Fibroblast of lung (primary cell): Measurements from ENCODE around the gene DCAF6. TPM values are rescaled to one million over a fixed set of nuclear protein-coding genes. Genes with fewer than 3 reads are reported as not detected.

Source experiments
- DNase-seq, 2 donors: peaks; one replicate each; pipeline versions ENCODE4 v3.0.0 to v3.0.0-alpha.2; 2010; ENCODE audit warnings: low read depth in 2 of 2
- H2AFZ ChIP-seq: 2 replicates; pipeline ENCODE4 v1.5.1; 2012; ENCODE audit warnings: low read length, control low read depth, inconsistent platforms
- H3K27ac ChIP-seq: 2 replicates; pipeline ENCODE4 v1.5.1; 2011; ENCODE audit warnings: low read length, control low read depth; ENCODE audit not compliant: insufficient read depth
- H3K27me3 ChIP-seq: 2 replicates; pipeline ENCODE4 v1.5.1; 2011; ENCODE audit warnings: mild to moderate bottlenecking, low read length; ENCODE audit not compliant: control insufficient read depth, insufficient read depth
- H3K36me3 ChIP-seq: 2 replicates; pipeline ENCODE4 v1.5.1; 2011; ENCODE audit warnings: low read length; ENCODE audit not compliant: control insufficient read depth, insufficient read depth
- H3K4me1 ChIP-seq: 2 replicates; pipeline ENCODE4 v1.5.1; 2011; ENCODE audit warnings: low read length; ENCODE audit not compliant: control insufficient read depth, insufficient read depth; ENCODE audit errors: extremely low read depth
- H3K4me2 ChIP-seq: 2 replicates; pipeline ENCODE4 v1.5.1; 2011; ENCODE audit warnings: low read length, control low read depth; ENCODE audit not compliant: insufficient read depth; ENCODE audit errors: extremely low read depth
- H3K4me3 ChIP-seq, 4 experiments: fragments of 200-600 bp in 1 of 4; sonication (generic) in 1 of 4; replicated peaks in 1 of 4; 2 replicates each; pipeline ENCODE4 v1.5.1; 2011 to 2016; ENCODE audit warnings: low read length in 4 of 4, low read depth in 3 of 4, mild to moderate bottlenecking in 3 of 4, control low read depth in 2 of 4, inconsistent platforms in 1 of 4, mixed read lengths in 1 of 4; ENCODE audit not compliant: insufficient read depth in 1 of 4; ENCODE audit errors: control extremely low read depth in 1 of 4
- H3K79me2 ChIP-seq: 2 replicates; pipeline ENCODE4 v1.5.1; 2012; ENCODE audit warnings: mild to moderate bottlenecking, low read length, inconsistent platforms; ENCODE audit not compliant: control insufficient read depth, insufficient read depth
- H3K9ac ChIP-seq: 2 replicates; pipeline ENCODE4 v1.5.1; 2011; ENCODE audit warnings: mild to moderate bottlenecking, low read length, control low read depth; ENCODE audit not compliant: insufficient read depth
- H3K9me3 ChIP-seq: 2 replicates; pipeline ENCODE4 v1.5.1; 2012; ENCODE audit warnings: low read depth, low read length; ENCODE audit not compliant: control insufficient read depth, insufficient read depth
- H4K20me1 ChIP-seq: 2 replicates; pipeline ENCODE4 v1.5.1; 2011; ENCODE audit warnings: low read length; ENCODE audit not compliant: control insufficient read depth, insufficient read depth; ENCODE audit errors: extremely low read depth
- CTCF ChIP-seq, 2 donors: IDR thresholded peaks in 1 of 2; conservative IDR thresholded peaks in 1 of 2; 1 replicate in 1 of 2; 2 replicates in 1 of 2; pipeline ENCODE4 v1.5.1; 2011 to 2012; ENCODE audit warnings: low read length in 2 of 2, control low read depth in 1 of 2, inconsistent platforms in 1 of 2, low read depth in 1 of 2, mild to moderate bottlenecking in 1 of 2
- EZH2 ChIP-seq: IDR thresholded peaks from 2 replicates; pipeline ENCODE4 v1.5.1; 2012; ENCODE audit warnings: low read length, control low read depth, mild to moderate bottlenecking; ENCODE audit errors: missing control alignments
- polyA plus RNA-seq, 2 donors: library from polyadenylated mRNA; depleted of rRNA in 1 of 2; stranded (reverse) in 1 of 2; unstranded in 1 of 2; fragments of >200 nt; gene quantifications; 2 replicates each; pipeline ENCODE4 v1.2.1, GENCODE V29; 2011 to 2012; ENCODE audit warnings: missing spikeins in 1 of 2
- total RNA-seq: library from RNA; depleted of rRNA; stranded (reverse); fragments of >200 nt; gene quantifications from 2 replicates; pipeline ENCODE4 v1.2.1, GENCODE V29; 2014

DCAF6 gene
- total and polyA plus RNA-seq, 2 donors (not counting 1 experiment from before 2014, with no cell fraction given), result 64.4 to 143 TPM

GRCh38 chr1:167893798-167894197 lies 42.7 kb upstream of the DCAF6 start:
- TF ChIP-seq EZH2 (no peak), CTCF (conservative IDR thresholded peaks at IDR 0.05 in 1 of 2, IDR thresholded peaks at IDR 0.05 in 1 of 2; ENCODE audit: low read depth in 1 of 2, low read length in 2 of 2) (no peak)
- H3K9me3 ChIP-seq, result no peaks in the 10 kb centered on the region
- H3K4me2 ChIP-seq, result no peak overlapping the region
- H3K4me1 ChIP-seq, result no peaks in the 10 kb centered on the region
- no peak overlapping the region for H3K4me3 ChIP-seq
- no peak overlapping the region for H3K9ac ChIP-seq
- H2AFZ ChIP-seq, result no peak overlapping the region
- H4K20me1 ChIP-seq, result no peaks in the 10 kb centered on the region
- H3K36me3 ChIP-seq, result no peaks in the 10 kb centered on the region
- H3K27me3 ChIP-seq, result no peaks in the 10 kb centered on the region
- H3K79me2 ChIP-seq, result no peaks in the 10 kb centered on the region
- no peak overlapping the region for H3K27ac ChIP-seq
- DNase-seq, result no peak

- H3K9me3 ChIP-seq, result no peaks in the 10 kb centered on the region
- no peaks in the 10 kb centered on the region for H3K4me1 ChIP-seq
- no peak overlapping the region for H3K4me2 ChIP-seq
- H3K27ac ChIP-seq, result no peak overlapping the region
- DNase-seq, result no peak
- TF ChIP-seq CTCF (conservative IDR thresholded peaks at IDR 0.05 in 1 of 2, IDR thresholded peaks at IDR 0.05 in 1 of 2; ENCODE audit: low read depth in 1 of 2, low read length in 2 of 2), result no peak
- no peak for TF ChIP-seq EZH2
- no peaks in the 10 kb centered on the region for H3K79me2 ChIP-seq
- no peak overlapping the region for H2AFZ ChIP-seq
- H3K27me3 ChIP-seq, result no peaks in the 10 kb centered on the region
- H3K9ac ChIP-seq, result no peak overlapping the region
- no peaks in the 10 kb centered on the region for H4K20me1 ChIP-seq
- H3K36me3 ChIP-seq, result no peaks in the 10 kb centered on the region
- H3K4me3 ChIP-seq, result no peak overlapping the region
These were observed 37.8 kb upstream of the DCAF6 start for GRCh38 chr1:167898578-167899222.

- H3K79me2 ChIP-seq, result no peaks in the 10 kb centered on the region
- no peak overlapping the region for H2AFZ ChIP-seq
- no peak overlapping the region for H3K4me3 ChIP-seq
- H3K4me1 ChIP-seq, result no peaks in the 10 kb centered on the region
- H3K36me3 ChIP-seq, result no peaks in the 10 kb centered on the region
- H3K27me3 ChIP-seq, result no peaks in the 10 kb centered on the region
- no peak overlapping the region for H3K27ac ChIP-seq
- H3K9ac ChIP-seq, result no peak overlapping the region
- no peak for TF ChIP-seq CTCF (conservative IDR thresholded peaks at IDR 0.05 in 1 of 2, IDR thresholded peaks at IDR 0.05 in 1 of 2; ENCODE audit: low read depth in 1 of 2, low read length in 2 of 2)
- TF ChIP-seq EZH2, result no peak
- DNase-seq, result peak; percentile 66 to 80
- H3K4me2 ChIP-seq, result no peak overlapping the region
- no peaks in the 10 kb centered on the region for H4K20me1 ChIP-seq
- no peaks in the 10 kb centered on the region for H3K9me3 ChIP-seq
These were observed 37.2 kb upstream of the DCAF6 start for GRCh38 chr1:167899253-167899681.
